ENCODE data around the gene PSMA4. TPM values are rescaled to one million over a fixed set of nuclear protein-coding genes. Genes with fewer than 3 reads are reported as not detected.
A peak's percentile ranks its signal among the peaks of the same experiment; 100 is the strongest.

Gene PSMA4
- total RNA-seq, 1 experiment from 2014 or later: 230 TPM

GRCh38 chr15:78565951-78566774 is 25.9 kb downstream of the PSMA4 start:
- Histone ChIP-seq H3K4me2 (peak overlapping the region; percentile 87), H4K20me1 (ENCODE audit: insufficient read depth) (no peaks in the 10 kb centered on the region), H3K27ac (peak overlapping the region; percentile 44), H2AFZ (peak overlapping the region; percentile 92), H3K9me2 (ENCODE audit: insufficient read depth) (no peaks in the 10 kb centered on the region), H3K79me2 (ENCODE audit: low read depth) (peaks cover 11% of the 10 kb centered on the region; the same call in 1 of the 2 replicates), H3K36me3 (ENCODE audit: low read depth) (no peaks in the 10 kb centered on the region), H3K9me3 (ENCODE audit: insufficient read depth, low read depth) (no peaks in the 10 kb centered on the region), H3K4me1 (replicated peaks; ENCODE audit: insufficient read depth) (peaks cover 14% of the 10 kb centered on the region), H3F3A (ENCODE audit: insufficient read depth, low read depth) (peaks cover 19% of the 10 kb centered on the region), H3K27me3 (ENCODE audit: insufficient read depth, low read depth) (no peaks in the 10 kb centered on the region), H3K4me3 (peak overlapping the region; percentile 68)
- DNase-seq: peak; percentile 35 to 37
- BruUV-seq (replicated peaks): TSS peak; percentile 63
- ChIA-PET CTCF (interaction anchor here (0.6 to 0.7 kb wide), 3 partner anchors 102 to 165 kb away, joined by 4 to 19 read pairs (median 5); no protein-coding TSS in a partner anchor), POLR2A (ENCODE audit: unreplicated experiment) (interaction anchor here (0.6 to 0.9 kb wide), 4 partner anchors 11 to 26 kb away, joined by 4 to 7 read pairs (median 6); no protein-coding TSS in a partner anchor)
- no peak for TF ChIP-seq EZH2 (IDR thresholded peaks at IDR 0.05; ENCODE audit: low read depth)
- peak; percentile 33 for TF ChIP-seq CTCF (conservative IDR thresholded peaks at IDR 0.05)
- intact Hi-C loops (cut with micrococcal nuclease; ENCODE audit: unreplicated experiment): loop anchor here (2.0 kb wide), 1 partner anchor 25 kb away; the partner anchor contains the start of gene PSMA4

DNA sequence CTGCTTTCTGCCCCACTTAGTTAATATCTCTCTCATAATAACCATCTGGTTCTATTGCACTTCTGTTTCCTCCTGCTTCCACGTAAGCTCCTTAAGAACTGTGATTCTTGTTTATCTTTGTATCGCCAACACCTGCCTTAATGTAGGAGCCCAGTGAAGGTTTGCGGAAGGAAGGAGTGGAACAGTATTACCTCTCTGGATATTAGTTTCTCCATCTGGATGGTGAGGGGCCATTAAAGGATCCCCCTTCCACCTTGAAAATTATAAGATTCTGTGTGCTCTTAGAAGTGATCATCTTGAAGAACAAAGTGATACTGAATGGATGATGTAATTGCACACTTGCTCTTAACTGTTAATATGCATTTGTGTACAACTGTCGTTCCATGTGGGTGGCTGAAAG is 27.3 kb downstream of the PSMA4 start:
- DNase-seq: no peak

DNA sequence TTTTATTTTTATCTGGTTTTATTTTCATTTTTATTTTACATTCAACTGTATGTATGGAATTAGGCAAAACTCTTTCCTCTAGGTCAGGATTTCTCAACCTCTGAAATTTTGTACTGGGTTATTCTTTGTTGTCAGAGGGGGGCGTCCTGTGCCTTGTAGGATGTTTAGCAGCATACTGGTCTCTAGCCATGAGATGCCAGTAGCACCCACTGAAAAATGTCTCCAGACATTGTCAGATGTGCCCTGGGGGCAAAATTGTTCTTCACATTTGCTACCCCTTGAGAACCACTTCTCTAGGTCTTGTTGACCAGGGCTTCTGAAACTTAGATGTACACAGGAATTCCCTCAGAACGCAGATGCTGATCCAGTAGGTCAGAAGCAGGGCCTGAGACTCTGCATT is 30.5 kb downstream of the PSMA4 start:
- H3K79me2 ChIP-seq (ENCODE audit: low read depth): peaks cover 11% of the 10 kb centered on the region; the same call in 1 of the 2 replicates
- H3K9me3 ChIP-seq (ENCODE audit: insufficient read depth, low read depth): no peaks in the 10 kb centered on the region
- H3K36me3 ChIP-seq (ENCODE audit: low read depth): no peaks in the 10 kb centered on the region
- no peak for DNase-seq
- H3K4me3 ChIP-seq: no peak overlapping the region
- no peak overlapping the region for H3K27ac ChIP-seq
- BruUV-seq (replicated peaks): no TSS peak
- no peaks in the 10 kb centered on the region for H3K27me3 ChIP-seq (ENCODE audit: insufficient read depth, low read depth)
- ChIA-PET CTCF (no interaction called here), POLR2A (ENCODE audit: unreplicated experiment) (no interaction called here)
- no peak for TF ChIP-seq EZH2 (IDR thresholded peaks at IDR 0.05; ENCODE audit: low read depth)
- TF ChIP-seq CTCF (conservative IDR thresholded peaks at IDR 0.05): no peak
- peaks cover 19% of the 10 kb centered on the region for H3F3A ChIP-seq (ENCODE audit: insufficient read depth, low read depth)
- no peaks in the 10 kb centered on the region for H3K9me2 ChIP-seq (ENCODE audit: insufficient read depth)
- H4K20me1 ChIP-seq (ENCODE audit: insufficient read depth): no peaks in the 10 kb centered on the region
- peaks cover 14% of the 10 kb centered on the region for H3K4me1 ChIP-seq (replicated peaks; ENCODE audit: insufficient read depth)
- H2AFZ ChIP-seq: no peak overlapping the region
- H3K4me2 ChIP-seq: no peak overlapping the region
- intact Hi-C loops (cut with micrococcal nuclease; ENCODE audit: unreplicated experiment): no loop called here

More for the DNA sequence above, 27.3 kb downstream of the PSMA4 start:
- BruUV-seq (replicated peaks): no TSS peak
- H3K4me2 ChIP-seq: peak overlapping the region; percentile 87
- H3K27me3 ChIP-seq (ENCODE audit: insufficient read depth, low read depth): no peaks in the 10 kb centered on the region
- H3K79me2 ChIP-seq (ENCODE audit: low read depth): peaks cover 11% of the 10 kb centered on the region; the same call in 1 of the 2 replicates
- H3K4me3 ChIP-seq: peak overlapping the region; percentile 68; the same call in 1 of the 2 replicates
- H3K9me3 ChIP-seq (ENCODE audit: insufficient read depth, low read depth): no peaks in the 10 kb centered on the region
- no peaks in the 10 kb centered on the region for H3K9me2 ChIP-seq (ENCODE audit: insufficient read depth)
- H3K4me1 ChIP-seq (replicated peaks; ENCODE audit: insufficient read depth): peaks cover 14% of the 10 kb centered on the region
- no peak for TF ChIP-seq EZH2 (IDR thresholded peaks at IDR 0.05; ENCODE audit: low read depth)
- no peak for TF ChIP-seq CTCF (conservative IDR thresholded peaks at IDR 0.05)
- H3F3A ChIP-seq (ENCODE audit: insufficient read depth, low read depth): peaks cover 19% of the 10 kb centered on the region
- H2AFZ ChIP-seq: peak overlapping the region; percentile 53; the same call in 1 of the 2 replicates
- H3K27ac ChIP-seq: no peak overlapping the region
- ChIA-PET CTCF (no interaction called here), POLR2A (ENCODE audit: unreplicated experiment) (interaction anchor here (0.6 kb wide), 1 partner anchor 81 kb away, joined by 3 read pairs; no protein-coding TSS in a partner anchor)
- intact Hi-C loops (cut with micrococcal nuclease; ENCODE audit: unreplicated experiment): no loop called here
- no peaks in the 10 kb centered on the region for H4K20me1 ChIP-seq (ENCODE audit: insufficient read depth)
- H3K36me3 ChIP-seq (ENCODE audit: low read depth): no peaks in the 10 kb centered on the region

Measured in PC-9 (cell line).